Measurements from ENCODE around the gene PNLDC1.
A peak's percentile ranks its signal among the peaks of the same experiment; 100 is the strongest.
"Not testable (repeated sequence)": the region's sequence is repeated elsewhere in the genome, so short reads cannot be mapped to it uniquely, and the experiment has no call there.

The PNLDC1 gene

GRCh38 chr6:159788276-159788675 is 11.8 kb upstream of the PNLDC1 start:
- DNase-seq: no peak

DNA sequence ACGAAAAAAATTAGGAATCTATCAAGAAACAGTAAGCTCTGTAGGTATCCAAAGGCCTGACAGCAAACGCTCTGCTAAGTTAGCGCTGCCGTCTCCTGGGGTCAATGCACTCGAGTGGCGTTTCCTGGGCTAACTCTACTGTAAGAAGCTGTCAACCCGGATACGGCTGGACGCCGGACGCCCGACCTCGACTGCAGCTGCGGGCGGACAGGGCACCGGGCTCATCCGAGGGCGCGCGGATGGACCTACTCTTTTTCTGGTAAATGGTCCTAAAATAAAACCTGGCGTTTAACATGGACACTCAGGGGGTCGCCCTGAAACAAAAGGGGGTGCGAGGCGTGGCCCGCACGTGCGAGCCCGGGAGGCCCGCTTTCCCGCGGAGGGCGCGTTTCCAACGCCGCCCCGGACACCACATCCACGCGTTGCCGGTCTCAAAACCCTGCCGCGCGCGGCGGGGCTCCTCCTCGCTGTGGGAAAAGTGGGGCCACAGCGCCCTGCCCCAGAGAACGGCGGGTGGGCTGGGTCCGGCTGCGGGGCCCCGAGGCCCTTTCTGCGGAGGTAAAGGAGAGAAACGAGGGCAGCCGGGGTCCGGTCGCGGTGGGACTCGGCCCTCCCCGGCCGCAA is 11.2 kb upstream of the PNLDC1 start:
- no peak for DNase-seq

GRCh38 chr6:159789377-159790148 is 10.5 kb upstream of the PNLDC1 start, which contains the start of gene TCP1:
TCP1 (minus strand) TSS chr6:159789602; CDS start chr6:159789468, 134 bp downstream.
- peak; percentile 98 for DNase-seq

DNA sequence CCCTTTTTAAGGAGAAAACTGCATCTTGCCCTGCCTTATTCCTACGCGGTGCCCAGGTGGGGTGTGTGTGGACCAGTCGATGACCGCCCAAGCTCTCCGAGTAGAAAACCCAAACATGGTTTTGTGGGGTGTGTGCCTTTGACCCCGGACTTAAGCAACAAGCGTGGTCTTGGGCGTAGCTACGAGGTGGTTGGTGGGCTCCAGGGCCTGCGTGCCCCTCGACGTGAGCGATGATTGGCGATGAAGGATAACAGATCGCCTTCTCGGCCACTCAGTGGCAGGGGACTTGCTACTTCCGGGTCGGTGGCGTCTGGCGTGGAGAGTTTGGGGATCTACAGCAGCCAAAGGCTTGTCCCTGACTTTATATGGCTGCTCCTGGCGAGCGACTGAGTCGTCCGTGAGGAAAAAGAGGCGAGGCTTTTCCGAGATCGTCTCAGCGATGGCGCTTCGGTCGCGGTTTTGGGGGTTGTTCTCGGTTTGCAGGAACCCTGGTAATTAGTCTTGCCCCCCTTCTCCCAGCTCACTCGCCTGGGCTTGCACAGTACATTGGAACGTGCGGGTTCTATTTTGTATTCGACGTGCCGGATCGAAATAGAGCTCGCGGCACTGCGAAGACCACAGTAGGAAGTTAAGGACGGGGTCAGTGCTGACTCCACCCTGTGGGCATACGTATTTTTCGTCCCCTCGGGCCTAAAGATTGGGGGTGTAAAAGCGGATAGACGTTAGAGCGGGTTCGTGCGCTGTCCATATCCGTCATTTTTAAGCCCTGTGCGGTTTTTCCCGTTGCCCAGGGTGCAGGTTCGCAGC is 9.7 kb upstream of the PNLDC1 start, which contains the start of gene MRPL18:
Gene MRPL18 (plus strand): TSS at position 319 of the 807 bp plus-strand sequence. CDS start 121 bp downstream, at position 440.
- peak; percentile 83 to 92 for DNase-seq

GRCh38 chr6:159790956-159791598 is 9.0 kb upstream of the PNLDC1 start:
- no peak for DNase-seq

DNA sequence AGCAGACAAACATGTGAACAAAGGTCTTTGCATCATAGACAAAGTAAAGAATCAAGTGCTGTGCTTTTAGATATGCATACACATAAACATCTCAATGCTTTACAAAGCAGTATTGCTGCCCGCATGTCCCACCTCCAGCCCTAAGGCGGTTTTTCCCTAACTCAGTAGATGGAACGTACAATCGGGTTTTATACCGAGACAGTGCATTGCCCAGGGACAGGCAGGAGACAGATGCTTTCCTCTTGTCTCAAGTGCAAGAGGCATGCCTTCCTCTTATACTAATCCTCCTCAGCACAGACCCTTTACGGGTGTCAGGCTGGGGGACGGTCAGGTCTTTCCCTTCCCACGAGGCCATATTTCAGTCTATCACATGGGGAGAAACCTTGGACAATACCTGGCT is 5.1 kb upstream of the PNLDC1 start:
- not testable (repeated sequence) for DNase-seq

GRCh38 chr6:159797554-159797953 is 2.5 kb upstream of the PNLDC1 start:
- no peak for DNase-seq

GRCh38 chr6:159801935-159802334 is 1.9 kb downstream of the PNLDC1 start:
- DNase-seq: no peak

- DNase-seq: no peak
Observed at GRCh38 chr6:159804504-159804903, 4.4 kb downstream of the PNLDC1 start.

DNA sequence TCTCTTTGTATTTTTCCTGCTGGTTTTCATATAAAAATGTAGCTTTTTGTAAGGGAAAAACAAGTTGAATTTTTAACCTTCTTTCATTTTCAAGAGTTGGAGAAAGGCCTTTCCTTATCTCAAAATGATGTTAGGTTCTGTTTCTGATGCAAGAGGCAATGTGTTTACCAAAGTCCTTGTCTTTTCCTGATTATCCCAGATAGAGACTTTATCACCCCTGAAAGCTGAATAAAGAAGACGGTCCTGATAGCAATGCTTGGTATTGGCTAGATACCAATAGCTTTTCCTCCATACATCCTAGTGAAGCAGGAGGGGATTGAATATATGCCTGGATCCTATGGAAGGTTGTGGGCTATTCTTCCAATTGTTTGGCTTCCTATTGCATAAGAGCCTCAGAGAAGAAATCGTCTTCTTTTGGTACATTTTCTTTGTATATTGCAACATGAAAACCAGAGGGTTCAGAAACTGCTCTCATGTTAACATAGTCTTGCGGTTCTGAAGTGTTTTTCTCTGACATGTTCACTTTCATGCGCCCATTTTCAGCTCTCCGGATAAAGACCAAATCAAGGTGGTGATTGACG is 5.5 kb downstream of the PNLDC1 start:
- no peak for DNase-seq

DNA sequence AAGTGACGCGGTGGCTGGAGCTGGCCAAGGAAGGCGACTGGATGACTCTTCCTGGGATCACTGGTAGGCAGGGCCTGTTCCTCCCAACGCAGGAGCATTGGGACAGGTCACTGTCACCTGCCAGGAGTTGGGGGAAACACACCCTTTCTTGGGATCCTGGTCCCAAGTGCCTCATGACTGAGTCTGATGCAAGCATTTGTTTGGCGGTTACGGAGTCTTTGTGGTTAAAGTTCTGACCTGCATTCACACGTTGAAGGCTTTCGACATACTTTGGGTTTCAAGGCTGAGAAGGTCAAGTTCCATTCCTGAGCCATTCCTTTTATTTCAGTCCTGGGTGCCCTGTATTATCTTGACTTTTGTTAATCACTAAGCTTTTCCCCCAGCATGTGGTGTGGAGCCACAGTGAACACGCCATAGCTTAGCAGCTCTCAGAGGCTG is 6.0 kb downstream of the PNLDC1 start:
- DNase-seq: no peak

- no peak for DNase-seq
Observed at GRCh38 chr6:159807150-159807858, 7.2 kb downstream of the PNLDC1 start.

- DNase-seq: no peak
Observed at GRCh38 chr6:159808647-159809046, 8.6 kb downstream of the PNLDC1 start.

- DNase-seq: no peak
Observed at GRCh38 chr6:159809149-159809548, 9.1 kb downstream of the PNLDC1 start.

DNA sequence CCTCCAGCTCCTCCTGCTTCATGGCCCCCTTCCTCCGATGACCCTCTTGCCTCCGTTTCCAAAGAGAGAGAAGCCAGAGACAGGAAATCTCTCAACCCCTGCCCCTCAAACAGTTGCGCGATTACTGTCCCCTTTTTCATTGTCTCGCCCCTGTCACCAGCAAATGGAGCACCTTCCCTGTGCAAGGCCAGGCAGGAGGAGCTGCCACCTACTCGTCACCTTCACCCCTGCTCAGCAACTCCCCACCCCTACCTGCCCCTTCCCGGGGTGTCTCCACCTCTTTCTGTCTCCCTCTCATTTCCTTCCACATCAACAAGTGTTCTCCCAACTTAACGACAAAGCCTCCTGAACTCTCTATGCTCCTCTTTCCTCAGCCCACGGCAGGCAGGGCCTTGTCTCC is 13.7 kb downstream of the PNLDC1 start:
- no peak for DNase-seq

DNA sequence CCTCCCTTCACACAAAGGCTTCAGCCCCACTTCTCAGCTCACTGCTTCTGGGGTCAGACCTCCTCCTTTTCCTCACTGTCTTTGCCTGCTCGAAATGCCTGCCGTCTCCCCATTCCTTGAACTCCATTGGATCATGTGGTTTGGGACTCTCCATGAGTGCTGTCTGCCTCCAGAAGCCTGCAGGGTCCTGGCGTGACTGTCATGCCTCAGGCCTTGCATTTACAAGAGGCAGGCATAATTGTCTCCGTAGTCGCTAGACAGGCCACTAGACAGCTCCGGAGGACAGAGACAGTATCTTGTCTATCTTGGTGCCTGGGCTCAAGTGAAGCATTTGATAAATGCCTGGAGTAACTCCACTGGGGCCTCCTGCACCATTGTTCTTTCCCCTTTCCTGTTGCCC is 15.3 kb downstream of the PNLDC1 start:
- no peak for DNase-seq

GRCh38 chr6:159816775-159817174 is 16.7 kb downstream of the PNLDC1 start:
- DNase-seq: not testable (repeated sequence)

DNA sequence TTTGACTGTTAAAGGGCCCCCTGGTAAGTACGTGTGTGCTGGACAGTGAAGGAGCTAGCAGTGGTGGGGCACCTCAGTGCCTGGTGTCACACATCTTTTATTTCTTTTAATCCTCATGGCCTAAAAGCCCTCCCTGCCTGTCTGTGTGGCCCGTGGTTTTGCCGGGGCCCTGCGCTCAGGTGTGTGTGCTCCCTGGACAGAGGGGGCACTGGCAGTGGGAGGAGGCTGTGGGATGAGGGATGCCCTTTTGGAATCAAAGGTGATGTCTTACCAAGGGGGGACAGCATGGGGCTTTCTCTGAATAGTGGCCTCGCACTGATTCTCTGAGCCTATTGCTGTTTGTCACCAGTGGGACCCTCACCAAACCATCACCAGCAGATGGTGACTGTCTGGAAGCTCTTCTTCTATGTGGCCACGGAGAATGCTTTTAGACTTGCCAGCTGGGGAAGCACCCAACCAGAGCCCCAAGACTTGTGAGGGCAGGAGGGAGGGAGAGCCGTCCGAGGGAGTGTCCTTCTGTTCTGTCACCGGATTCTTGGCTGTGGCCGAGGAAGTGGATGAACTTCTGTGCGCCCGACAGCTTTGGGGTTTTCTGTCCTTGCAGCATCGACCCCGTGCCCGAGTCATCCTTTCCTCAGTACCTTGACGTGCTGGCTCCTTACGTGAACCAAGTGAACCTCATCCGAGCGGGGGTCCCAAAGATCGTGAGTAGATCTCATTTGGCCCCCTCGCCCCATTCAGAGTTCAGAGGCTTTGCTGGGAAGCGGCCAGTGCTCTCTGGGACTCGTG is 18.1 kb downstream of the PNLDC1 start:
- DNase-seq: no peak

DNA sequence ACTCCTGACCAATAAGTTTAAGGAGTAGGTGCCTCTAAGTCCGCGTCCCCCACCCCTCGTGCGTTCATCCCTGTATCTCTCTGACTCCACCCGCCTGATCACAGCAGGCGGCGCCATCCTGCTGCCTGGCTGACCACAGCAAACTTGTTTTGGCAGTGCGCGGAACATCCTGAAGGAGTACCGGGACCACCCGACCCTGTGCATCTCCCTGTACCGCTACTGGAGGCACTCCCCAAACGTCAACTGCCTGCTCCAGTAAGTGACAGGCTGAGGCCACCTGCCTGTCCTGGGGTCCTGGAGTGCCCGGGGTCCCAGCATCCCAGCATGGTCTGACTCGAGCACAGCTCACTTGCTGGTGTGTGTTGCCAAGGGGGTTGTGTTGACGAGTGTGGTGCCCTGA is 19.0 kb downstream of the PNLDC1 start:
- DNase-seq: no peak

DNA sequence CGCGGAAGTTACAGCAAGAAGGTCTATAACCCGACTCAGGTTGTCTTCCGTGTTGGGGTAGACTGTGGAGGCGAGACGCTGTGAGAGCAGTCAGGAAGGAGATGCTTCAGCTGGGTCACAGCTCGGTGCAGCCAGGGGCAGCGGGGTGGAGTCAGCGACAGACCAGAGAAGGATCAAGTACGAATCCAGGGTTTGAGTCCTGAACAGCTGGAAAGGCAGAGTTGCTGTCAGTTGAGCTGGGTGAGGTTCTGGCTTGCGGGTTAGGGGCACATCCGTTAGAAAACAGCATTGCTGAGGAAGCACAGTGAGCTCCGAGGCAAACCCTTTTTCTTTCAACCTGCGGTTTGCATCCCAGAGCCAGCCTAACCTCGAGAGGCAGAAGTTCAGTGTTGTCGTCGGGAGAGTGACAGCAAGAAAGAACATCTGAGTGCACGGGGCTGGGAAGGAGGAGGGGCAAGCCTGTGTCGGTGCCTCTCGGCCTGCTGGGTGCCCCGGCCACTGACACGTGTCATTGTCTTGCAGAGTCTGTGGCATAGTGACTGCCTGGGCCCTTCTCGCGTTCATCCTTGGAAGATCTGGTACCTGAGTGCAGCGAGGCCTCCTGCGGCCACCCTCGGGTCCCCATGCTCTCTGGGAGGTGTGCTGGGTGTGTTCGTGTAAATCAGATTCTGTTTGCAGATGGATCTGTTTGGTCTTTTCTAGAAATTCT is 20.0 kb downstream of the PNLDC1 start:
- no peak for DNase-seq
